WI38 (cell line): ENCODE results near the gene CDH22.

Experiments used
- H3K4me3 ChIP-seq: 2 replicates; pipeline ENCODE4 v1.5.1; 2011; ENCODE audit warnings: low read depth, mild to moderate bottlenecking, control low read depth, low read length
- CTCF ChIP-seq: IDR thresholded peaks from 2 replicates; pipeline ENCODE4 v1.5.1; 2012; ENCODE audit warnings: low read depth, mild to moderate bottlenecking, control low read depth, low read length

CDH22 gene

GRCh38 chr20:46283426-46284039 is 24.8 kb downstream of the CDH22 start:
- H3K4me3 ChIP-seq = no peak overlapping the region
- no peak for TF ChIP-seq CTCF

GRCh38 chr20:46282669-46283068 is 25.6 kb downstream of the CDH22 start:
- no peak for TF ChIP-seq CTCF

GRCh38 chr20:46279103-46279502 is 29.2 kb downstream of the CDH22 start:
- no peak overlapping the region for H3K4me3 ChIP-seq
- no peak for TF ChIP-seq CTCF

More at GRCh38 chr20:46282669-46283068, 25.6 kb downstream of the CDH22 start:
- H3K4me3 ChIP-seq = no peak overlapping the region

- TF ChIP-seq CTCF = no peak
- H3K4me3 ChIP-seq = no peak overlapping the region
Measured at GRCh38 chr20:46277602-46278001, 30.7 kb downstream of the CDH22 start.

GRCh38 chr20:46276531-46276930 is 31.8 kb downstream of the CDH22 start:
- TF ChIP-seq CTCF = no peak

GRCh38 chr20:46275091-46275490 is 33.2 kb downstream of the CDH22 start:
- TF ChIP-seq CTCF = no peak

More at GRCh38 chr20:46276531-46276930, 31.8 kb downstream of the CDH22 start:
- H3K4me3 ChIP-seq = no peak overlapping the region

GRCh38 chr20:46273717-46274116 is 34.6 kb downstream of the CDH22 start:
- no peak for TF ChIP-seq CTCF
- H3K4me3 ChIP-seq = no peak overlapping the region

More at GRCh38 chr20:46275091-46275490, 33.2 kb downstream of the CDH22 start:
- no peak overlapping the region for H3K4me3 ChIP-seq
